Endothelial cell of umbilical vein (primary cell): Measurements from ENCODE around the gene EFCC1. TPM values are rescaled to one million over a fixed set of nuclear protein-coding genes. Genes with fewer than 3 reads are reported as not detected.

ENCODE experiments used
- polyA plus RNA-seq, 4 experiments: library from polyadenylated mRNA; depleted of rRNA in 3 of 4; stranded (reverse) in 3 of 4; unstranded in 1 of 4; fragments of >200 nt; gene quantifications; 2 replicates each; pipeline versions ENCODE4 v1.2.1 to v1.2.3, GENCODE V29; 2011 to 2012; ENCODE audit warnings: missing spikeins in 1 of 4
- total RNA-seq: library from RNA; stranded (reverse); gene quantifications from 2 replicates; pipeline ENCODE4 v1.2.3, GENCODE V29; 2021

Gene EFCC1
- total and polyA plus RNA-seq, 2 donors (not counting 3 experiments of a cell fraction or from before 2014, with no cell fraction given) = 0.73 to 1.3 TPM

Other genes starting within 250 kb of the EFCC1 start
- gene ACAD9, start 121.7 kb upstream of the EFCC1 start, total RNA-seq = 56.0 and 65.8 TPM in 2 replicates
- 55.2 and 58.6 TPM in 2 replicates for gene ACAD9, start 121.7 kb upstream of the EFCC1 start, polyA plus RNA-seq
- 0.21 and 0.62 TPM in 2 replicates for gene CFAP92, start 7.2 kb upstream of the EFCC1 start, total RNA-seq
- 0.04 and 0.10 TPM in 2 replicates for gene CFAP92, start 7.2 kb upstream of the EFCC1 start, polyA plus RNA-seq
- gene GP9, start 59.5 kb downstream of the EFCC1 start, total RNA-seq = not detected in 2 replicates
- gene GP9, start 59.5 kb downstream of the EFCC1 start, polyA plus RNA-seq = not detected in 2 replicates
- 22.6 and 31.5 TPM in 2 replicates for gene RAB43, start 120.5 kb downstream of the EFCC1 start, total RNA-seq
- gene RAB43, start 120.5 kb downstream of the EFCC1 start, polyA plus RNA-seq = 18.5 and 22.0 TPM in 2 replicates
- 50.6 and 59.4 TPM in 2 replicates for gene ISY1, start 159.8 kb downstream of the EFCC1 start, total RNA-seq
- gene ISY1, start 159.8 kb downstream of the EFCC1 start, polyA plus RNA-seq = 50.7 and 65.1 TPM in 2 replicates
- gene CNBP, start 182.6 kb downstream of the EFCC1 start, total RNA-seq = 197 and 205 TPM in 2 replicates
- 152 and 196 TPM in 2 replicates for gene CNBP, start 182.6 kb downstream of the EFCC1 start, polyA plus RNA-seq
- gene COPG1, start 248.3 kb downstream of the EFCC1 start, total RNA-seq = 202 and 203 TPM in 2 replicates
- gene COPG1, start 248.3 kb downstream of the EFCC1 start, polyA plus RNA-seq = 112 and 113 TPM in 2 replicates